ENCODE results near the gene IL10RA. TPM values are rescaled to one million over a fixed set of nuclear protein-coding genes. Genes with fewer than 3 reads are reported as not detected.
"Not testable (repeated sequence)": the region's sequence is repeated elsewhere in the genome, so short reads cannot be mapped to it uniquely, and the experiment has no call there.

Gene IL10RA
- total RNA-seq = 86.6 and 89.9 TPM in 2 replicates

DNA sequence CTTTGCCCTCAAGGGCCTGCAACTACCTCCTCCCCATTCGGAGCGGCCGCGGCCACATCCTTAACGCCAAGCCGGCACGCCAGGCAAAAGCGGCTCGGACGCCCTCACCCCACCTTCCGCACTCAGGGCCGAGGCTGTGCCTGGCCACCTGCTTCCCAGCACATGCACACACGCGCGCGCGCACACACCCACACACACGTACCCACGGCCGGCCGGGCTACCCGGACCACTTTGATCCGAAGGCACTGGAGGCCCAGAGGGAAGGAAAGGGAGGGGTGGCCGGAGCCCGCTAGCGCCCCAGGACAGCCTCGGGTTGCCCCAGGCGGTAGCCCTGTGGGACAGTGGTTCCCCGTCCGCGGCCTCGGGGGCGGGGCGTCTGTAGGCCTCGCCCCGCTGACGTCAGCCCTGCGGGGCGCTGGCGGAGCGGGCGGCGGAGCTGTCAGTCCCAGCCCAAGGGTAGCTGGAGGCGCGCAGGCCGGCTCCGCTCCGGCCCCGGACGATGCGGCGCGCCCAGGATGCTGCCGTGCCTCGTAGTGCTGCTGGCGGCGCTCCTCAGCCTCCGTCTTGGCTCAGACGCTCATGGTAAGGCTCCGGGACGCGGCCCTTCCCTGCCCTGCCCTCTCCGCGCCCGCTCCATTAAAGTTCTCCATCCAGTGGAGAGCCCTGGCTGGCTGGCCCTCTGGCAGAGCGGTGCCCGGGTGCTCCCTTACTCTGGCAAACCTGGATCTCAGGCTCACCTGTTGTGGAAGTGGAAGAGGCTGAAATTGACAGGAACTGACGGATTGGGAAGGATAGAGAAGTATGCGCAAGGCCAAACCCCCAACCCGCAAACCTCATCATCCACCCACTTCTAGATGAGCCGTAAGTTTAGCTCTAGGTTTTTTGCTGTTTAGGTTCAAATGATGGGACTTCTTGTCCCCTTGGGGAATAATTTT lies at the start of gene IL10RA:
Gene IL10RA, plus strand, starts transcription at position 442 of the 935 bp plus-strand sequence. Its CDS starts 74 bp downstream, at position 516.
- Mint-ChIP-seq H3K27me3 (no peaks in the 10 kb centered on the region), H3K4me1 (peaks cover 69% of the 10 kb centered on the region), H3K9me3 (peaks cover 6% of the 10 kb centered on the region), H3K27ac (peak within 1 kb of the TSS; percentile 98), H3K36me3 (ENCODE audit: low read depth) (peaks cover 67% of the 10 kb centered on the region), H3K4me3 (peak within 1 kb of the TSS; percentile 88)
- intact Hi-C loops (cut with micrococcal nuclease) = loop anchor here (1.0 to 5.0 kb wide), 6 partner anchors 12 to 321 kb away; no protein-coding TSS in a partner anchor
- DNase-seq = peak; percentile 98

DNA sequence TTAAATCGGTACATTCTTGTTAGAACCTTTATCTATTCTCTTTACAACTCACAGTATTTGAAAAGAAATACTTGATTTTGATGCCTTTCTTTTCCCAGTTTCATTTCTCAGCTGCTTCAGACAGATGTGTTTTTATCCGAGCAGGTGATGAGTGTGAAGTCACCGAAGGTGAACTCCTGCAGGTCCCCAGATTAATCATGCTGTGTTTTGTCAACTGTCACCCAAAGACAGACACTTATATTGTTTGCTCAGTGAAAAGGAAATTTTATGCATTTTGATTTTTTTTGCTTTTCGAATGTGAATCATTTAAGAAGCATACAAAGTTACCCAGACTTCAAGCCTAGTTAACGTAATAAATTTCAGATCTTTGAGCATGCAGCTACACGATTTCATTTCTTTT lies 49.2 kb upstream of the IL10RA start:
- DNase-seq = no peak
- Mint-ChIP-seq H3K27ac (no peak overlapping the region), H3K27me3 (no peaks in the 10 kb centered on the region), H3K36me3 (ENCODE audit: low read depth) (no peaks in the 10 kb centered on the region), H3K4me3 (no peak overlapping the region), H3K4me1 (peaks cover 15% of the 10 kb centered on the region), H3K9me3 (no peaks in the 10 kb centered on the region)
- intact Hi-C loops (cut with micrococcal nuclease) = no loop called here

DNA sequence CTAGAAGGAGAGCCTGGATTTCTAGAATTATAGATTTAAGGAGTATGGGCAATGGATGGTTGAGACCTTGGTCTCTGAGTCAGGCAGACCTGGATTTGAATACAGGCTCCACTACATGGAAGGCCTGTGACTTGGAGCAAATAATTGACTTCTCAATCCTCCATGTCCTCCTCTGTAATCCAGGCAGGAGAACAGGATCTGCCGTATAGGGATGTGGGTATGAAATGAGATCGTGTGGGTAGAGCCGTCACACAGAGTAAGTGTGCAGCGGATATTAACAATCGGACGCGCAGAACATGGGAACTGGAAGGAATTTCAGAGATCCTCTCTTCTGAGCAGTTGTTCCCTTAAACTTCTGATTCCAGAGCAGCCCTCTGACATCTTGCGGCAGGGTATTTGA lies 45.5 kb upstream of the IL10RA start:
- DNase-seq = peak; percentile 50
- H3K27ac Mint-ChIP-seq = peak overlapping the region; percentile 35
- H3K27me3 Mint-ChIP-seq = peaks cover 3% of the 10 kb centered on the region
- H3K9me3 Mint-ChIP-seq = peaks cover 5% of the 10 kb centered on the region
- peaks cover 5% of the 10 kb centered on the region for H3K36me3 Mint-ChIP-seq (ENCODE audit: low read depth)
- intact Hi-C loops (cut with micrococcal nuclease) = no loop called here
- peaks cover 22% of the 10 kb centered on the region for H3K4me1 Mint-ChIP-seq
- H3K4me3 Mint-ChIP-seq = no peak overlapping the region

DNA sequence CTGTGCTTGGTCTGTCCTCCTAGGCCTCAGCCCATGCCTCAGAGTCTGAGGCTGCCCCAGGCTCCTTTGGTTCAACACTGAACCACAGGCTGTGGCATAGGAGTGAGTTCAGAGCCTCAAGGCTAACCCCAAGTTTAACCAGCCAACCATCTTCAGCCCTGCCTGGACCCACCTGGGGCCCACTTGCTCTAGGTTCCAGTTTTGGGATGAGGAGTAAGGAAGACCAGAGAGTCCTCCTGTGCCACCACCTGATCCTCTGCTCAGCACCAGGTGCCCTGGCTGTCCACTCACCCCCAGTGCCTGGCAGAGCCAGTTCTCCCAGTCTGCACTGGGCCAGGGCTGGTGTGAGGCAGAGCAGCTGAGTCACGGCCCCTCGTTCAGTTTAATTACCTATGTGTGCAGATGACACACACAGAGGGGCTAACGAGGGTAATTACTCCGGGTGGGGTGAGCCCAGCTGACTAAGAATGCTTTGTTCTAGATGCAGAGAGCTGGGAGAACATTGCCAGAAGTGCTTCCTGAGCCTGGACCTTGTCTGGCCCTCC lies 45.0 kb upstream of the IL10RA start:
- Mint-ChIP-seq H3K36me3 (ENCODE audit: low read depth) (peaks cover 5% of the 10 kb centered on the region), H3K4me1 (peaks cover 27% of the 10 kb centered on the region), H3K9me3 (peaks cover 5% of the 10 kb centered on the region), H3K27me3 (peaks cover 3% of the 10 kb centered on the region), H3K4me3 (no peak overlapping the region), H3K27ac (no peak overlapping the region)
- intact Hi-C loops (cut with micrococcal nuclease) = no loop called here
- DNase-seq = peak; percentile 52

DNA sequence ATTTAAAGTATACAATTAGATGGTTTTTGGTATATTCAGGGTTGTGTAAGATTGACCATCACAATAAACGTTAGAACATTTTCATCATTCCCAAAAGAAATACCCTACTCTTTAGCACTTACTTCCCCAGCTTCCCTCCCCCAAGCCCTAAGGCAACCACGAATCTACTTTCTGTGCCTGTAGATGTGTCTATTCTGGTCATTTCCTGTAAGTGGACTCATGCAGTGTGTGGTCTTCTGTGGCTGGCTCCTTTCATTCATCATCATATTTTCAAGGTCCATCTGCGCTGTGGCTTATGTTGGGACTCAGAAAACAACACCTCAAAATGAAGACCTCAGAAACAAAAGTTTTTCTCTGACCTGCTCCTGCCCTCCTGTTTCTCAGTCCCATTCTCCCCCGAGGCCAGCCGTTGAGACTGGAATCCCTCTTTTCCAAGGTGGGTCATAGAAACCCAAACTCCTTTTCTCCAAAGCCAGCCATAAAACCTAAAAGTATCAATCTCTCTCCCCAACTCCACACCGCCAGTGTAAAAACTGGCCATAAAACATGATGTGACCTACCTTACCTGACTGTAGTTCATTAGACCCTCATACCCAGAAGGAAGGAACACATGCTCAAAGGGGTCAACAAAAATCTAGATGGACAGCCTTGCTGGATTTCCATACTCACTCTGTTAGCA lies 44.1 kb upstream of the IL10RA start:
- H3K4me3 Mint-ChIP-seq = no peak overlapping the region
- DNase-seq = peak; percentile 51

DNA sequence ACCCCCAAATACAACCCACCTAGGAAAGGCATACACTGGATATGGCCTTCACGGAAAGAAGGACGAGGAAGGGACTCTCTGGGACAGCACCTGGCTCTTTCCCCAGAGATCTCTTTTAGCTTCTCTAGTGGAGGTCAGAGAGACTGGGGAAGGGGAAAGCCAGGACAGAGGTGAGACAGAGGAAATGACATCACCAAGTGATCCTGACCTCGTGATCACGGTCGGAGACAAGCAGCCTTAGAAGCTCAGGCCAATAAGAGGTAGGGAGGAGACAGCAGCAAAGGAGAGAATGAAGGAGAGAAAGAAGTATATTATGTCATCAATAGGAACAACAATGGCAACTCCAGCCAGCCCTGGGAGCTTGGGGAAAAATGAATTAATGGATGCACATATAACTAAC lies 41.6 kb upstream of the IL10RA start:
- Mint-ChIP-seq H3K9me3 (peaks cover 5% of the 10 kb centered on the region), H3K4me3 (no peak overlapping the region), H3K27me3 (peaks cover 3% of the 10 kb centered on the region), H3K27ac (no peak overlapping the region), H3K4me1 (peaks cover 56% of the 10 kb centered on the region), H3K36me3 (ENCODE audit: low read depth) (peaks cover 5% of the 10 kb centered on the region)
- intact Hi-C loops (cut with micrococcal nuclease) = no loop called here
- peak; percentile 55 for DNase-seq

More for the DNA sequence above, 44.1 kb upstream of the IL10RA start:
- Mint-ChIP-seq H3K9me3 (peaks cover 5% of the 10 kb centered on the region), H3K4me1 (peaks cover 36% of the 10 kb centered on the region), H3K27ac (no peak overlapping the region), H3K36me3 (ENCODE audit: low read depth) (peaks cover 5% of the 10 kb centered on the region), H3K27me3 (peaks cover 3% of the 10 kb centered on the region)
- intact Hi-C loops (cut with micrococcal nuclease) = no loop called here

DNA sequence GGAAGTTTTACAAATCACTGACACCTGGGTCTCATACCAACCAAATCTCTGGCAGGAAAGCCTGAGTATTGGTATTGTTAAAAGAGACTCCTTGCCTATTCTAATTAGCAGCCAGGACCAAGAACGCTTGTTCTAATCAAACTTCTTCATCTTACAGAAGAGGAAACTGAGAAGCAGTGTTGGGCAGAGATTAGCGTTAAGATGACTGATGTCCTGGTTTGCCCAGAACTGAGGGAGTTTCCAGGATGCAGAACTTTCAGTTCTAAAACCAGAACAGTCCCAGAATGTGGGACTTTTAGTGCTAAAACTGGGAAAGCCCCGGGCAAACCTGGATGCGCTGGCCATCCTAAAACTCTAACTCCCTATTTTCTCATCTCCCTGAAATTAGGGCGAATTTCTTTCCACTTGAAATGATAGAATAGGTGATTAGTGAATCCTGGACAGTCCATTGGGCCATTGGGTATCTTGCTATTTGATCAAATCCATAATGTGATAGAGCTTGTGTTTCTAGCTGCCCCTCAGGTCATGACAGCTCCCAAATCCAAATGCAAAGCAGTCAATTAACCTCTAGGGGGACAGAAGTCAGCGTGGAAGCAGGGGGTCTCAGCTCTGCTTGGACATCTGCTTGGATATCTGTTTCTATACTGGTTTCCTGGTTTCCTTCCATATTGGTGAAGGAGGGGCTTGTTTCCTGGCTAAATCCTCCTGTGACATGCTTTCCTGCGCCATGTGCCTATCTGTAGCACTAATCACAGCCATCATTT lies 41.0 kb upstream of the IL10RA start:
- intact Hi-C loops (cut with micrococcal nuclease) = loop anchor here (5.0 kb wide), 1 partner anchor 38 kb away; no protein-coding TSS in a partner anchor
- H3K36me3 Mint-ChIP-seq (ENCODE audit: low read depth) = peaks cover 5% of the 10 kb centered on the region
- H3K4me1 Mint-ChIP-seq = peaks cover 63% of the 10 kb centered on the region
- no peak overlapping the region for H3K4me3 Mint-ChIP-seq
- DNase-seq = peak; percentile 55
- peaks cover 5% of the 10 kb centered on the region for H3K9me3 Mint-ChIP-seq
- H3K27me3 Mint-ChIP-seq = peaks cover 3% of the 10 kb centered on the region
- no peak overlapping the region for H3K27ac Mint-ChIP-seq

DNA sequence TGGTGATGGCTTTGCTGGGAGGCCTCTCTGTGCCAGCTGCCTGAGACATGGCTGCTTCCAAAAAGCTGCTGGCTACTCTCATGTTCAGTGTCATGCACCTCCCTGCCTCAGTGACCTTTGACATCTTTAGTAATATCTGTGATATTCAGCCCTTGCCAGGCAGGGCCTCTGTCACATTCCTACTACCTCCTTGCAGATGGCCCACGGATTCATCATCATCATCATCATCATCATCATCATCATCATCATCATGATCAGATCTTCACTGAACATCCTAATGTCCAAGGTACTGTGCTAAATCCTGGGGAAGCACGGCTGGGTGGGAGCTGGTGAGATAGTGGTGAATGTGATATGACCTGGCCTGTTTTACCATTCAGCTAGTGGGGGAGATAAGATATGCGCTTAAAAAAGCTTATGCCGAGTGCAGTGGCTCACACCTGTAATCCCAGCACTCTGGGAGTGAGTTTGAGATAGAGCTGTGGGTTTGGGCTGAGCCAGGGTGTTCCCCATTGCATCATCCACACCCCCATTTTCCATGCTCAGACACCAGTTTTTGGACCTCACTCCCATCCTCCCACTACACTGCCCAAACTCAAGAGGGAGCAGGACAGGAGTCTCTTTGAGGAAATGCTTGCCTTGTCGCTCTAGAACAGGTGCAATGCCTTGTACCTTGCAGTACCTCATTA lies 39.9 kb upstream of the IL10RA start:
- Mint-ChIP-seq H3K27ac (peak overlapping the region; percentile 67), H3K9me3 (peaks cover 5% of the 10 kb centered on the region), H3K4me3 (no peak overlapping the region), H3K4me1 (peaks cover 74% of the 10 kb centered on the region), H3K27me3 (peaks cover 3% of the 10 kb centered on the region), H3K36me3 (ENCODE audit: low read depth) (peaks cover 5% of the 10 kb centered on the region)
- DNase-seq = peak; percentile 54
- intact Hi-C loops (cut with micrococcal nuclease) = loop anchor here (5.0 kb wide), 1 partner anchor 39 kb away; no protein-coding TSS in a partner anchor

DNA sequence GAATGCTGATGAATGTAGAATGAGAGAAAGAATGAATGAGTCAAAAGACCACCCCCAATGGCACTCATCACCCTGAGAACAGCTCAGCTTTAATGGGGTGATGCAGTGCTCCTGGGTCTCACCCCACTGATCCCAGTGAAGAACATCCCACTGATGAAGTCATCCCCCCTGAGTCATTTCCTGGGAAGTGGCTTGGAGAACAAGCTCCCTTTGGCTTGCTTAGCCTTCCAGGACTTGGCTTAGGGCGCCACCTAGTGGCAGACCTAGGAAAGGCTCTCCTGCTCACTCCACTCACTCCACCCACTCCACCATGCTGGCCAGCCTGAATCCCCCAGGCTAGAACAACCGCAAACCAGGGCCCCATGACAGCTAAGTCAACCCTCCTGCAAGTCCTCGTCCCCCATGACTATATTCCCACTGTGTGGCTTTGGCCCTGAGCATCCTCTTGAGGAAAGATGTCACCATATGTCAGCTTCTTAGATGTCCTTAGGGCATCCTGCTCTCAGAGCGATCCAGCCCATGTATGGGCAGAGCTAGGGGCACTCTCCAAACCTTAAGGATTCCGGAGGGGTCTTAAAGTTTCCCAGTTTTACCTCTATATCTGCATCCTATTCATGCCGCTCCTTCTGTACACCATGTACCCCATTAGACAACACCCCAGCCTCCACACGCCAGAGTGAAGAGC lies 39.2 kb upstream of the IL10RA start:
- H3K4me3 Mint-ChIP-seq = peak overlapping the region; percentile 4
- H3K36me3 Mint-ChIP-seq (ENCODE audit: low read depth) = peaks cover 5% of the 10 kb centered on the region
- H3K4me1 Mint-ChIP-seq = peaks cover 79% of the 10 kb centered on the region
- H3K9me3 Mint-ChIP-seq = peaks cover 5% of the 10 kb centered on the region
- peaks cover 3% of the 10 kb centered on the region for H3K27me3 Mint-ChIP-seq
- peak overlapping the region; percentile 67 for H3K27ac Mint-ChIP-seq
- DNase-seq = peak; percentile 95
- intact Hi-C loops (cut with micrococcal nuclease) = loop anchor here (1.0 to 5.0 kb wide), 2 partner anchors 40 to 103 kb away; no protein-coding TSS in a partner anchor

DNA sequence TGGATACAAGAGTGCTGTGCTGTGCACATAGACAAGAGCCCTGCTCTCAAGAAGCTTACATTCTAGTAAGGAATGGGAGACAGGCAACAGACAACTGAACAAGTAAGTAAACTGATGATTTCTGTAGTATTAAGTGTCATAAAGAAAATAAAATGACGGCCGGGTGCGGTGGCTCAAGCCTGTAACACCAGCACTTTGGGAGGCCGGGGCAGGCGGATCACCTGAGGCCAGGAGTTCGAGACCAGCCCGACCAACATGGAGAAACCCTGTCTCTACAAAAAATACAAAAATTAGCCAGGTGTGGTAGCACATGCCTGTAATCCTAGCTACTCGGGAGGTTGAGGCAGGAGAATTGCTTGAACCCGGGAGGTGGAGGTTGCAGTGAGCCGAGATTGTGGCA lies 38.4 kb upstream of the IL10RA start:
- not testable (repeated sequence) for H3K36me3 Mint-ChIP-seq (ENCODE audit: low read depth); H3K27me3 Mint-ChIP-seq; H3K9me3 Mint-ChIP-seq
- Mint-ChIP-seq H3K4me3 (peak overlapping the region; percentile 54), H3K27ac (peak overlapping the region; percentile 4), H3K4me1 (peaks cover 81% of the 10 kb centered on the region)
- intact Hi-C loops (cut with micrococcal nuclease) = loop anchor here (1.0 to 5.0 kb wide), 2 partner anchors 40 to 103 kb away; no protein-coding TSS in a partner anchor
- DNase-seq = peak; percentile 53

DNA sequence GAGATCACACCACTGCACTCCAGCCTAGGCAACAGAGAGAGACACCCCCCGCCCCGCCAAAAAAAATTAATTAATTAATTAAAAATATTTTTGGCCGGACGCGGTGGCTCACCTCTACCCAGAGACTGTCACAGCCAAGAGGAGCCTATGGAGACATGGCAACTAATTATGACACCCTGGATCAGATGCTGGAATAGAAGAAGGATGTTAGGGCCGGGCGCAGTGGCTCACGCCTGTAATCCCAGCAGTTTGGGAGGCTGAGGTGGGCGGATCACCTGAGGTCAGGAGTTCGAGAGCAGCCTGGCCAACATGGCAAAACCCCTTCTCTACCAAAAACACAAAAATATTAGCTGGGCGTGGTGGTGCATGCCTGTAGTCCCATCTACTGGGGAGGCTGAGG lies 37.7 kb upstream of the IL10RA start:
- not testable (repeated sequence) for H3K36me3 Mint-ChIP-seq (ENCODE audit: low read depth); H3K27me3 Mint-ChIP-seq; H3K4me3 Mint-ChIP-seq; H3K9me3 Mint-ChIP-seq; H3K27ac Mint-ChIP-seq
- intact Hi-C loops (cut with micrococcal nuclease) = loop anchor here (5.0 kb wide), 1 partner anchor 41 kb away; no protein-coding TSS in a partner anchor
- H3K4me1 Mint-ChIP-seq = peaks cover 88% of the 10 kb centered on the region
- peak; percentile 57 for DNase-seq

DNA sequence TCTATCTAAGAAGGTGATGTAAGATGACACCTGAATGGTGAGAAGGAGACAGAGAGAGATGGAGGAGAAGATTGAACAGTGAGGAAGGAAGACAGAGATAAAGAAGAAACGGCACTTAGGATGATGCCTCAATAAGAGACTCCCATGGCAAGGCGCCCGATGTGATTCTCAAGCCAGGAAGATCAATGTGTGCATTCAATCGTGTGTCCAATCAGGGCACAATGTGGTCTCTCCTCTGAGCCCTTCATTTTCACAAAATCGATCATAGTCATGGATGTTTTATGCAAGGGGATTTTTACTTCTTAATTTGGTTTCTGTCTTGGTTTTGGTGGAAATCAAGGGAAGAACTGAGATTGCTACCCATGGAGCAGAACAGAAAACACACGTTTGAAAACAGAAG lies 37.1 kb upstream of the IL10RA start:
- peak; percentile 61 for DNase-seq
- H3K4me3 Mint-ChIP-seq = peak overlapping the region; percentile 74
- peak overlapping the region; percentile 62 for H3K27ac Mint-ChIP-seq
- no peaks in the 10 kb centered on the region for H3K27me3 Mint-ChIP-seq
- no peaks in the 10 kb centered on the region for H3K36me3 Mint-ChIP-seq (ENCODE audit: low read depth)
- peaks cover 93% of the 10 kb centered on the region for H3K4me1 Mint-ChIP-seq
- H3K9me3 Mint-ChIP-seq = no peaks in the 10 kb centered on the region
- intact Hi-C loops (cut with micrococcal nuclease) = loop anchor here (5.0 kb wide), 1 partner anchor 42 kb away; no protein-coding TSS in a partner anchor
